HL-60 (cell line): ENCODE measurements around the gene ANKFN1.

ENCODE experiments used
- GABPA ChIP-seq: IDR thresholded peaks from 2 replicates; pipeline ENCODE4 v1.6.1; 2012; ENCODE audit warnings: low read depth
- POLR2AphosphoS5 ChIP-seq: IDR thresholded peaks from 2 replicates; pipeline ENCODE4 v1.6.1; 2012; ENCODE audit warnings: low read depth
- SPI1 ChIP-seq: IDR thresholded peaks from 2 replicates; pipeline ENCODE4 v1.6.1; 2012; ENCODE audit warnings: low read depth, mild to moderate bottlenecking, borderline replicate concordance
- TF ChIP-seq, protein P1 (sequence below): IDR thresholded peaks from 2 replicates; pipeline ENCODE4 v1.6.1; 2012; ENCODE audit warnings: low read depth; ENCODE audit not compliant: insufficient replicate concordance
- TF ChIP-seq, protein P2 (sequence below): IDR thresholded peaks from one replicate; pipeline ENCODE4 v1.5.1; 2011; ENCODE audit warnings: low read length, control low read depth, inconsistent platforms; ENCODE audit not compliant: insufficient read depth

DNA sequence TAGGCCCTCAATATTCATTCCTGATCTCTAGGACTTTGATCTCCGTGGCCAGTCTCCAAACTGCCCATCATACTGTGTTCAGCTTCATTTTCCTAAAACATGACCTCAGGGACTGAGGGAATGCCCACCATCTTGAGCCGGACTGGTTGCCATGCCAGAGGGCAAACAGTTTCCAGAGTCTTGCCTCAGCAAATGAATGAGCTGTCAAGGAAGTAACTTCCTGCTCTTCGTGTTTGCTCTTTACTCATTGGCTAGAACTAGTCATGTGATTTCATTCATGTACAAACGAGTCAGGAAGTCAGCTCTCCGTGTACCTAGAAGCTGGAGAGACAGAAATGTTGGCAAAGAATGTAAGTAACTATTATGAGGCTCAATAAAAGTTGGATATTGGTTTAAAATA lies 50.2 kb downstream of the ANKFN1 start:
- TF ChIP-seq, protein P1, sequence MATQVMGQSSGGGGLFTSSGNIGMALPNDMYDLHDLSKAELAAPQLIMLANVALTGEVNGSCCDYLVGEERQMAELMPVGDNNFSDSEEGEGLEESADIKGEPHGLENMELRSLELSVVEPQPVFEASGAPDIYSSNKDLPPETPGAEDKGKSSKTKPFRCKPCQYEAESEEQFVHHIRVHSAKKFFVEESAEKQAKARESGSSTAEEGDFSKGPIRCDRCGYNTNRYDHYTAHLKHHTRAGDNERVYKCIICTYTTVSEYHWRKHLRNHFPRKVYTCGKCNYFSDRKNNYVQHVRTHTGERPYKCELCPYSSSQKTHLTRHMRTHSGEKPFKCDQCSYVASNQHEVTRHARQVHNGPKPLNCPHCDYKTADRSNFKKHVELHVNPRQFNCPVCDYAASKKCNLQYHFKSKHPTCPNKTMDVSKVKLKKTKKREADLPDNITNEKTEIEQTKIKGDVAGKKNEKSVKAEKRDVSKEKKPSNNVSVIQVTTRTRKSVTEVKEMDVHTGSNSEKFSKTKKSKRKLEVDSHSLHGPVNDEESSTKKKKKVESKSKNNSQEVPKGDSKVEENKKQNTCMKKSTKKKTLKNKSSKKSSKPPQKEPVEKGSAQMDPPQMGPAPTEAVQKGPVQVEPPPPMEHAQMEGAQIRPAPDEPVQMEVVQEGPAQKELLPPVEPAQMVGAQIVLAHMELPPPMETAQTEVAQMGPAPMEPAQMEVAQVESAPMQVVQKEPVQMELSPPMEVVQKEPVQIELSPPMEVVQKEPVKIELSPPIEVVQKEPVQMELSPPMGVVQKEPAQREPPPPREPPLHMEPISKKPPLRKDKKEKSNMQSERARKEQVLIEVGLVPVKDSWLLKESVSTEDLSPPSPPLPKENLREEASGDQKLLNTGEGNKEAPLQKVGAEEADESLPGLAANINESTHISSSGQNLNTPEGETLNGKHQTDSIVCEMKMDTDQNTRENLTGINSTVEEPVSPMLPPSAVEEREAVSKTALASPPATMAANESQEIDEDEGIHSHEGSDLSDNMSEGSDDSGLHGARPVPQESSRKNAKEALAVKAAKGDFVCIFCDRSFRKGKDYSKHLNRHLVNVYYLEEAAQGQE = no peak
- TF ChIP-seq, protein P2, sequence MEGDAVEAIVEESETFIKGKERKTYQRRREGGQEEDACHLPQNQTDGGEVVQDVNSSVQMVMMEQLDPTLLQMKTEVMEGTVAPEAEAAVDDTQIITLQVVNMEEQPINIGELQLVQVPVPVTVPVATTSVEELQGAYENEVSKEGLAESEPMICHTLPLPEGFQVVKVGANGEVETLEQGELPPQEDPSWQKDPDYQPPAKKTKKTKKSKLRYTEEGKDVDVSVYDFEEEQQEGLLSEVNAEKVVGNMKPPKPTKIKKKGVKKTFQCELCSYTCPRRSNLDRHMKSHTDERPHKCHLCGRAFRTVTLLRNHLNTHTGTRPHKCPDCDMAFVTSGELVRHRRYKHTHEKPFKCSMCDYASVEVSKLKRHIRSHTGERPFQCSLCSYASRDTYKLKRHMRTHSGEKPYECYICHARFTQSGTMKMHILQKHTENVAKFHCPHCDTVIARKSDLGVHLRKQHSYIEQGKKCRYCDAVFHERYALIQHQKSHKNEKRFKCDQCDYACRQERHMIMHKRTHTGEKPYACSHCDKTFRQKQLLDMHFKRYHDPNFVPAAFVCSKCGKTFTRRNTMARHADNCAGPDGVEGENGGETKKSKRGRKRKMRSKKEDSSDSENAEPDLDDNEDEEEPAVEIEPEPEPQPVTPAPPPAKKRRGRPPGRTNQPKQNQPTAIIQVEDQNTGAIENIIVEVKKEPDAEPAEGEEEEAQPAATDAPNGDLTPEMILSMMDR = no peak
- TF ChIP-seq POLR2AphosphoS5 (no peak), GABPA (no peak), SPI1 (no peak)
